Esophagus muscularis mucosa (tissue), 3 donors: ENCODE results near the gene ANKRD27.

ENCODE experiments used
- CTCF ChIP-seq, 3 experiments: fragments of 200-600 bp in 2 of 3; fragments of 450-650 bp in 1 of 3; sonication (generic) in 2 of 3; IDR thresholded peaks; one replicate each; pipeline ENCODE4 v1.5.1; 2017 to 2019; ENCODE audit warnings: antibody characterized with exemption in 3 of 3, mild to moderate bottlenecking in 2 of 3, moderate library complexity in 1 of 3
- EP300 ChIP-seq: sonication (generic); formaldehyde crosslinking; IDR thresholded peaks from one replicate; pipeline ENCODE4 v1.6.1; 2017; ENCODE audit warnings: antibody characterized with exemption

GRCh38 chr19:32631381-32631780, 43.6 kb downstream of the ANKRD27 start:
- TF ChIP-seq CTCF (IDR thresholded peaks at IDR 0.05) (no peak), EP300 (no peak)
